Pancreas (tissue), 10 donors: ENCODE results near the gene NHERF1. TPM values are rescaled to one million over a fixed set of nuclear protein-coding genes. Genes with fewer than 3 reads are reported as not detected.

Experiments used
- ATAC-seq, 4 donors: fragments of 200-7000 bp; cut with Tn5 transposase; one replicate each; pipeline versions ENCODE4 v1.8.0 to v1.9.1; 2020; ENCODE audit warnings: mild to moderate bottlenecking in 4 of 4, moderate library complexity in 4 of 4
- DNase-seq, 6 donors: peaks; one replicate each; pipeline ENCODE4 v3.0.0-alpha.2; 2020
- FAIRE-seq: peaks from 2 replicates; lab custom pipeline; 2012; peaks lifted over from hg19 to GRCh38; lab: Jason Lieb, UNC
- H3K27ac ChIP-seq, 4 donors: fragments of 200-600 bp; sonication (generic); 1 replicate in 3 of 4; 2 replicates in 1 of 4; pipeline versions ENCODE4 v1.5.0 to v1.8.0; 2020
- H3K27me3 ChIP-seq, 4 donors: fragments of 200-600 bp; one replicate each; pipeline ENCODE4 v1.8.0; 2021
- H3K36me3 ChIP-seq, 3 donors: fragments of 200-600 bp; sonication (generic) in 1 of 3; one replicate each; pipeline versions ENCODE4 v1.5.0 to v1.8.0; 2020 to 2021
- H3K4me1 ChIP-seq, 3 donors: fragments of 200-600 bp; one replicate each; pipeline ENCODE4 v1.8.0; 2021
- H3K4me3 ChIP-seq, 4 donors: fragments of 200-600 bp; sonication (generic) in 2 of 4; one replicate each; pipeline versions ENCODE4 v1.5.0 to v1.8.0; 2020 to 2021
- H3K9me3 ChIP-seq, 4 donors: fragments of 200-600 bp; one replicate each; pipeline ENCODE4 v1.8.0; 2021
- CTCF ChIP-seq, 4 donors: fragments of 200-600 bp; sonication (generic) in 3 of 4; IDR thresholded peaks; one replicate each; pipeline versions ENCODE4 v1.5.0 to v1.8.0; 2021; ENCODE audit warnings: antibody characterized with exemption in 4 of 4
- WGBS, 2 donors: extraction: QIAGEN DNeasy Blood & Tissue Kit; methylation state at CpG; one replicate each; pipeline ENCODE4 v1.1.7; 2013; 5-methylcytosine and 5-hydroxymethylcytosine counted together
- intact Hi-C, 3 donors: fragments of 100-400 bp; cut with DNase I; formaldehyde crosslinking; loops; one replicate each; pipeline versions ENCODE4 v1.11.1 to v1.14.2; 2022
- polyA plus RNA-seq, 2 donors: library from polyadenylated mRNA; stranded (reverse); fragments of 200-250 nt; gene quantifications; one replicate each; pipeline ENCODE4 v1.2.3, GENCODE V29; 2013
- total RNA-seq, 6 donors: library from RNA; stranded (reverse); fragmentation: NEBNext Ultra II Directional in 4 of 6; extraction: Animal tissue kit (Norgen Biotek cat#: 25700) in 4 of 6; gene quantifications; one replicate each; pipeline versions ENCODE4 v1.2.1 to v1.2.4, GENCODE V29; 2021 to 2023
- donor health status: healthy with polysubstance abuse.
- donor health status: DM: no; HTN: no; CAD: no; lungs with moderate emphysema.
- donor health status: DM: no; HTN: no; CAD: no.
- donor health status: control.
- donor health status: control.
- donor health status: Bipolar disorder and iron deficiency.
- donor health status: DM: yes; HTN: yes; CAD: no.
- donor health status: DM: no; HTN: no; CAD: no.
- donor health status: DM: no; HTN: no; CAD: no.
- donor health status: DM: yes; HTN: yes; CAD: no.

The NHERF1 gene
- total and polyA plus RNA-seq, 8 donors: 40.1 to 91.9 (median 56.5) TPM

- no peak for FAIRE-seq
Observed at GRCh38 chr17:74814453-74814852, 66.0 kb downstream of the NHERF1 start.

GRCh38 chr17:74815067-74815466, 66.6 kb downstream of the NHERF1 start:
- TF ChIP-seq CTCF (IDR thresholded peaks at IDR 0.05): no peak
- ATAC-seq (no peak), FAIRE-seq (no peak), DNase-seq (no peak)
- Histone ChIP-seq H3K36me3 (no peaks in the 10 kb centered on the region), H3K27me3 (no peaks in the 10 kb centered on the region), H3K9me3 (no peaks in the 10 kb centered on the region), H3K4me1 (no peaks in the 10 kb centered on the region), H3K27ac (no peak overlapping the region), H3K4me3 (no peak overlapping the region)
- intact Hi-C loops: no loop called here
- 89 to 90% methylated on average over 7 of the region's 7 CpGs for WGBS, 2 donors

More at GRCh38 chr17:74814453-74814852, 66.0 kb downstream of the NHERF1 start:
- no peak for ATAC-seq
- no peak for DNase-seq
- H3K27ac ChIP-seq: no peak overlapping the region
- H3K4me1 ChIP-seq: no peaks in the 10 kb centered on the region
- H3K36me3 ChIP-seq: no peaks in the 10 kb centered on the region
- TF ChIP-seq CTCF (IDR thresholded peaks at IDR 0.05): no peak
- intact Hi-C loops: no loop called here
- H3K9me3 ChIP-seq: no peaks in the 10 kb centered on the region
- H3K27me3 ChIP-seq: no peaks in the 10 kb centered on the region
- 84 to 87% methylated on average over 5 of the region's 5 CpGs for WGBS, 2 donors
- H3K4me3 ChIP-seq: no peak overlapping the region

GRCh38 chr17:74815550-74816370, 67.3 kb downstream of the NHERF1 start:
- no peak for TF ChIP-seq CTCF (IDR thresholded peaks at IDR 0.05)
- ATAC-seq (no peak), FAIRE-seq (no peak), DNase-seq (no peak)
- Histone ChIP-seq H3K9me3 (no peaks in the 10 kb centered on the region), H3K27me3 (no peaks in the 10 kb centered on the region), H3K4me1 (no peaks in the 10 kb centered on the region), H3K4me3 (no peak overlapping the region), H3K27ac (no peak overlapping the region), H3K36me3 (no peaks in the 10 kb centered on the region)
- 87 to 88% methylated on average over 15 of the region's 15 CpGs for WGBS, 2 donors
- intact Hi-C loops: no loop called here

GRCh38 chr17:74816905-74817620, 68.6 kb downstream of the NHERF1 start:
- intact Hi-C loops: no loop called here
- no peaks in the 10 kb centered on the region for H3K4me1 ChIP-seq
- TF ChIP-seq CTCF (IDR thresholded peaks at IDR 0.05): no peak
- ATAC-seq (no peak), DNase-seq (no peak), FAIRE-seq (no peak)
- no peak overlapping the region for H3K4me3 ChIP-seq
- H3K27me3 ChIP-seq: no peaks in the 10 kb centered on the region
- H3K36me3 ChIP-seq: no peaks in the 10 kb centered on the region
- H3K27ac ChIP-seq: no peak overlapping the region
- H3K9me3 ChIP-seq: no peaks in the 10 kb centered on the region
- 84 to 87% methylated on average over 17 to 18 of the region's 18 CpGs for whole genome bisulfite sequencing, 2 donors
